Muscle layer of duodenum (tissue), 2 donors: Measurements from ENCODE around the gene VIPR2.
"Not testable (repeated sequence)": the region's sequence is repeated elsewhere in the genome, so short reads cannot be mapped to it uniquely, and the experiment has no call there.

ENCODE experiments used
- H3K27ac ChIP-seq: one replicate; pipeline ENCODE4 v1.7.0; 2013; ENCODE audit warnings: mild to moderate bottlenecking, low read length
- H3K27me3 ChIP-seq: one replicate; pipeline ENCODE4 v1.7.0; 2013; ENCODE audit warnings: low read depth, mild to moderate bottlenecking, control low read depth, low read length
- H3K36me3 ChIP-seq, 2 donors: one replicate each; pipeline ENCODE4 v1.7.0; 2013; ENCODE audit warnings: low read length in 2 of 2, control low read depth in 1 of 2, mild to moderate bottlenecking in 1 of 2; ENCODE audit not compliant: insufficient read depth in 2 of 2, control insufficient read depth in 1 of 2
- H3K4me1 ChIP-seq, 2 donors: one replicate each; pipeline ENCODE4 v1.7.0; 2013; ENCODE audit warnings: low read length in 2 of 2, mild to moderate bottlenecking in 2 of 2, control low read depth in 1 of 2, moderate library complexity in 1 of 2; ENCODE audit not compliant: insufficient read depth in 2 of 2, control insufficient read depth in 1 of 2
- H3K4me3 ChIP-seq, 2 donors: one replicate each; pipeline ENCODE4 v1.7.0; 2013; ENCODE audit warnings: low read length in 2 of 2, low read depth in 1 of 2, mild to moderate bottlenecking in 1 of 2
- H3K9me3 ChIP-seq, 2 donors: one replicate each; pipeline ENCODE4 v1.7.0; 2013; ENCODE audit warnings: low read length in 2 of 2, control low read depth in 1 of 2, mild to moderate bottlenecking in 1 of 2; ENCODE audit not compliant: control insufficient read depth in 1 of 2
- donor health status: healthy.

VIPR2 gene

GRCh38 chr7:159144758-159145489, at the start of gene VIPR2:
VIPR2 (minus strand) TSS chr7:159144867; CDS start chr7:159144771, 96 bp downstream.
- Histone ChIP-seq H3K4me1 (peaks cover 4 to 22% of the 10 kb centered on the region in 2 donors), H3K36me3 (peaks cover 0 to 4% of the 10 kb centered on the region in 2 donors), H3K9me3 (no peaks in the 10 kb centered on the region), H3K27me3 (peaks cover 16% of the 10 kb centered on the region), H3K4me3 (peak within 1 kb of the TSS; percentile 63 to 76), H3K27ac (no peak within 1 kb of the TSS)

- H3K27me3 ChIP-seq = no peaks in the 10 kb centered on the region
- H3K4me3 ChIP-seq = no peak overlapping the region
- no peaks in the 10 kb centered on the region for H3K9me3 ChIP-seq
- H3K4me1 ChIP-seq = no peaks in the 10 kb centered on the region
- H3K36me3 ChIP-seq = no peaks in the 10 kb centered on the region
- H3K27ac ChIP-seq = no peak overlapping the region
Measured at GRCh38 chr7:159193543-159194090, 49.0 kb upstream of the VIPR2 start.

GRCh38 chr7:159192725-159193453, 48.2 kb upstream of the VIPR2 start:
- no peaks in the 10 kb centered on the region for H3K36me3 ChIP-seq
- H3K27me3 ChIP-seq = no peaks in the 10 kb centered on the region
- H3K4me3 ChIP-seq = no peak overlapping the region
- H3K9me3 ChIP-seq = peaks cover 0 to 5% of the 10 kb centered on the region in 2 donors
- no peaks in the 10 kb centered on the region for H3K4me1 ChIP-seq
- H3K27ac ChIP-seq = no peak overlapping the region

GRCh38 chr7:159192013-159192412, 47.3 kb upstream of the VIPR2 start:
- no peaks in the 10 kb centered on the region for H3K36me3 ChIP-seq
- no peak overlapping the region for H3K27ac ChIP-seq
- no peak overlapping the region for H3K4me3 ChIP-seq
- no peaks in the 10 kb centered on the region for H3K27me3 ChIP-seq
- H3K9me3 ChIP-seq = peaks cover 0 to 5% of the 10 kb centered on the region in 2 donors
- H3K4me1 ChIP-seq = no peaks in the 10 kb centered on the region

- H3K27me3 ChIP-seq = no peaks in the 10 kb centered on the region
- no peak overlapping the region for H3K4me3 ChIP-seq
- no peaks in the 10 kb centered on the region for H3K36me3 ChIP-seq
- H3K27ac ChIP-seq = no peak overlapping the region
- peaks cover 0 to 5% of the 10 kb centered on the region in 2 donors for H3K9me3 ChIP-seq
- H3K4me1 ChIP-seq = no peaks in the 10 kb centered on the region
Measured at GRCh38 chr7:159191236-159191635, 46.6 kb upstream of the VIPR2 start.

GRCh38 chr7:159188011-159188410, 43.3 kb upstream of the VIPR2 start:
- no peak overlapping the region for H3K4me3 ChIP-seq
- H3K27ac ChIP-seq = no peak overlapping the region
- H3K9me3 ChIP-seq = peaks cover 0 to 5% of the 10 kb centered on the region in 2 donors
- no peaks in the 10 kb centered on the region for H3K27me3 ChIP-seq
- H3K36me3 ChIP-seq = no peaks in the 10 kb centered on the region
- H3K4me1 ChIP-seq = no peaks in the 10 kb centered on the region

GRCh38 chr7:159179241-159179640, 34.6 kb upstream of the VIPR2 start:
- Histone ChIP-seq H3K27me3 (no peaks in the 10 kb centered on the region), H3K4me1 (no peaks in the 10 kb centered on the region), H3K9me3 (peaks cover 0 to 4% of the 10 kb centered on the region in 2 donors), H3K4me3 (no peak overlapping the region), H3K27ac (no peak overlapping the region), H3K36me3 (no peaks in the 10 kb centered on the region)

GRCh38 chr7:159177284-159177953, 32.8 kb upstream of the VIPR2 start:
- no peak overlapping the region for H3K4me3 ChIP-seq
- no peak overlapping the region for H3K27ac ChIP-seq
- peaks cover 0 to 7% of the 10 kb centered on the region in 2 donors for H3K9me3 ChIP-seq
- no peaks in the 10 kb centered on the region for H3K4me1 ChIP-seq
- no peaks in the 10 kb centered on the region for H3K36me3 ChIP-seq
- H3K27me3 ChIP-seq = no peaks in the 10 kb centered on the region

GRCh38 chr7:159175792-159176191, 31.1 kb upstream of the VIPR2 start:
- Histone ChIP-seq H3K27ac (no peak overlapping the region), H3K9me3 (peaks cover 0 to 7% of the 10 kb centered on the region in 2 donors), H3K27me3 (no peaks in the 10 kb centered on the region), H3K36me3 (no peaks in the 10 kb centered on the region), H3K4me3 (no peak overlapping the region), H3K4me1 (no peaks in the 10 kb centered on the region)

- H3K4me3 ChIP-seq, H3K36me3 ChIP-seq, H3K9me3 ChIP-seq, H3K4me1 ChIP-seq, H3K27me3 ChIP-seq, H3K27ac ChIP-seq: not testable (repeated sequence)
Measured at GRCh38 chr7:159175100-159175499, 30.4 kb upstream of the VIPR2 start.

- no peaks in the 10 kb centered on the region for H3K36me3 ChIP-seq
- no peaks in the 10 kb centered on the region for H3K27me3 ChIP-seq
- no peak overlapping the region for H3K4me3 ChIP-seq
- H3K27ac ChIP-seq = no peak overlapping the region
- peaks cover 0 to 4% of the 10 kb centered on the region in 2 donors for H3K9me3 ChIP-seq
- H3K4me1 ChIP-seq = no peaks in the 10 kb centered on the region
Measured at GRCh38 chr7:159172400-159172799, 27.7 kb upstream of the VIPR2 start.
